GM21737 (cell line): Measurements from ENCODE around the gene RC3H1.

Experiments used
- ATAC-seq: cut with Tn5 transposase; IDR thresholded peaks from one replicate; pipeline ENCODE4 v1.9.1; 2021; ENCODE audit warnings: mild to moderate bottlenecking, moderate library complexity; ENCODE audit not compliant: unreplicated experiment

The RC3H1 gene

DNA sequence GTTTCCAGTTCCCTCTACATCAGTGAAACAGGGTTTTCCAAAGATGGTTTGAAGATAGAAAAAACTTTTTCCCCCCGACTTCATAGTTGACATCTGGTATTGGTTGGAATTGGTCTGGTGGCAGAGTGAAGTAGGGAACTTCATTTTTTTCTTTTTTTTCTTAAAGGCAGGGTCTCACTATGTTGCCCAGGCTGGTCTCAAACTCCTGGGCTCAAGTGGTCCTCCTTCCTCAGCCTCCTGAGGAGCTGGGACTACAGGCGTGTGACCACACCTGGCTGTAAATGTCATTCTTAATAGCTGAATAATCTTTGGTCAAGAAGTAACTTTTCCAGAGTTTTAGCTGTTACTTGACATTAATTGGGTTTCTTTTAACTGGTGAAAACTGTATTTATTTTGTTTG, 132.3 kb downstream of the RC3H1 start:
- ATAC-seq = no peak

DNA sequence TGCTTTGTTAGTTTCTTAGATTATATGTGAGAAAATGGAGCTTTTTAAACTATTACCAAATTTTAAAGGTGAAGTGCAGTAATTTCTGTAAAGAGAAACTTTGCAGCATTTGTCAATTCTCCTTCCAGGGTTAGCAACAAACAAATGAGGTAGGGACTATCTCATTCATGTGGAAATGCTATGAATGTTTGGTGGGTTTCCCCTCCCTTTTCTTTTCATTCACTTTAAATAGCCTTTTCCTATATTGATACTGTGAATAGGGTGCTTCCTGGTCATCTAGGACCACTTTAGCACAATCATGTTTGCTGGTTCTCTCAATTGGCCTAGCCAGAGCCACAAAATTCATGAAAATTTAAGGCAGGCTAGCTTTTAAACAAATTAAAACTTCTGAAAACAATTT, 133.4 kb downstream of the RC3H1 start:
- no peak for ATAC-seq

DNA sequence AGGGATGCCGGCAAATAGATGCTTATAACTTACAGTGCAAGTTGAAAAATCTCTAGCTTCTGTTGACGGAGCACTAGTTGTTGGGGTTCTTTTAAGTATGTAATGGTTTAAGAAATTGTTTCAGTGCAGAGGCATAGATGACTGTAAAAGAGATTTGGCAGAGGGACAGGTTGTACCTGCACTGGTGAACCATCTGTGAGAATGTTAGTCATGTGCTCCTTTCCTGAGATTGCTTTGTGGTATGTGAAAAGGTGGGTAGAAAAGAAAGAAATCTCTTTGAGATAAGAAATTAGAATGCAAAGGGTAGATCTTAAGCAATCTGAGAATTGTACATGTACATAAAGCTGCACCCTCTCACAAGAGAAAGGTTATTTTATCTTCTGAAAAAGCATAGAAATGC, 134.5 kb downstream of the RC3H1 start:
- ATAC-seq = no peak

DNA sequence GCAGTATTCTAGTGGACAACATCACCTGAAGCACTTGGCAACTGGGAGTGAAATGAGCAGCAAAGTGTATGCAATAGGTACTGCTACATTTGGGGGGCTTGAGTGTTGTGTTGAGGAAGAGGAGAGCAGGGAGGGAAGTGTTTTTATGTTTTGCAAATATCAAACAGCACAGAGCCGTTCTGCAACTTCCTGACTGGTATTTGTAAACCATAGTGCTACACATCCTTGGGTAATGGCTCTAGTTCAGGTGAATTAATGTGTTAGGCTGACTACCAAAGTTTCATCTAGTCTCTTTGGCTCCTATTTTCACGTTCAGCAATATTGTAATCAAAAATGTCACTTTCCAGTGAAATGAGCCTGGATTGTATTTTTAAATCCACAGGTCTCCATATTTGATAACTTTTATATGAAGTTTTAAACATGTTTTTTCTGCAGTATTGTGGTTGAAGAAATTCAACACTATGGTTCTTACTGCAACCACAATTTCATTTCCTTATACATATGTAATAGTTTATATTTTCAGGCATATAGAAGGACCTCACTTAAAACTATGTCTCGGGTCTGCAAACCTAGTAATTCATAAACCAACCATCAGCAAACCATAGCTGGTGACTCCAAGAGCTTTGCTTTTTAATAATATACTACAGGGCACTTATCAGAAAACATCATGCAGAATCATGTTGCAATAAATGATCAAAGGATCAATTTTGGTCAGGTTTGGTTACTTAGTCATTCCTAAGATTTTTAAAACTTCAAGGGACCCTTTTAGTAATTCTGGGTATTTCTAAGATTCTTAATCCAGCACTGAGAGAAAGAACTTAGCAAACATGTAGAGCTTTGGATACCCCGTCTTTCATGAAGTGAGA, 135.2 kb downstream of the RC3H1 start:
- no peak for ATAC-seq

DNA sequence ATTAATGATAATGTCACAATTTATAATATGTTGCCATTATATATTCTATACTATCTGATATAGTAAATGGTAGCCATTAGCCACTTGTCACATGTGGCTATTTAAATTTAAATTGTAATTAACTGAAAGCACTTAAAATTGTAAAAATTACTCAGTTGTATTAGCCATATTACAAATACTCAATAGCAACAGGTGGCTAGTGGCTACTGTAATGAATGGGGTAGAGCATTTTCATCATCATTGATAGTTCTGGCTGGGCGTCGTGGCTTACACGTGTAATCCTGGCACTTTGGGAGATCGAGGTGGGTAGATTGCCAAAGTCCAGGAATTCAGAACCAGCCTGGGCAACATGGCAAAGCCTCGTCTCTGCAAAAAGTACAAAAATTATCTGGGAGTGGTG, 137.5 kb downstream of the RC3H1 start:
- ATAC-seq = no peak
